ENCODE measurements around the gene LCN10. TPM values are rescaled to one million over a fixed set of nuclear protein-coding genes. Genes with fewer than 3 reads are reported as not detected.

LCN10 gene
- total and polyA plus RNA-seq, 2 of the 13 experiments (the other 11 are each of a cell fraction or from before 2014, with no cell fraction given), result 0.53 to 0.61 TPM

GRCh38 chr9:136693490-136694162 lies 49.1 kb downstream of the LCN10 start (continued):
- no peak for TF ChIP-seq ZNF326 (CRISPR knock-in tag; IDR thresholded peaks at IDR 0.05; ENCODE audit: borderline replicate concordance)
- TF ChIP-seq RFX3 (CRISPR knock-in tag; IDR thresholded peaks at IDR 0.05), result no peak
- no peak for TF ChIP-seq MIER2 (CRISPR knock-in tag; IDR thresholded peaks at IDR 0.05)
- TF ChIP-seq FOXP1 (IDR thresholded peaks at IDR 0.05), result no peak
- TF ChIP-seq FOXP1 (CRISPR knock-in tag; IDR thresholded peaks at IDR 0.05), result peak; percentile 65; the same call in 1 of the 2 replicates
- no peak; the same call in none of the 2 replicates for TF ChIP-seq ZNF574 (CRISPR knock-in tag; IDR thresholded peaks at IDR 0.05)
- TF ChIP-seq NCOA2 (CRISPR knock-in tag; IDR thresholded peaks at IDR 0.05), result no peak
- TF ChIP-seq ZNF660 (CRISPR knock-in tag; IDR thresholded peaks at IDR 0.05; ENCODE audit: borderline replicate concordance, low read depth), result no peak
- TF ChIP-seq NR2F6 (IDR thresholded peaks at IDR 0.05), result peak; percentile 99
- peak; percentile 100 for TF ChIP-seq NR2F6 (CRISPR knock-in tag; IDR thresholded peaks at IDR 0.05)
- TF ChIP-seq KAT8 (CRISPR knock-in tag; IDR thresholded peaks at IDR 0.05), result no peak
- no peak for TF ChIP-seq ZC3H13 (CRISPR knock-in tag; IDR thresholded peaks at IDR 0.05)
- no peak for TF ChIP-seq SMAD9 (CRISPR knock-in tag; IDR thresholded peaks at IDR 0.05)
- TF ChIP-seq, protein P1, sequence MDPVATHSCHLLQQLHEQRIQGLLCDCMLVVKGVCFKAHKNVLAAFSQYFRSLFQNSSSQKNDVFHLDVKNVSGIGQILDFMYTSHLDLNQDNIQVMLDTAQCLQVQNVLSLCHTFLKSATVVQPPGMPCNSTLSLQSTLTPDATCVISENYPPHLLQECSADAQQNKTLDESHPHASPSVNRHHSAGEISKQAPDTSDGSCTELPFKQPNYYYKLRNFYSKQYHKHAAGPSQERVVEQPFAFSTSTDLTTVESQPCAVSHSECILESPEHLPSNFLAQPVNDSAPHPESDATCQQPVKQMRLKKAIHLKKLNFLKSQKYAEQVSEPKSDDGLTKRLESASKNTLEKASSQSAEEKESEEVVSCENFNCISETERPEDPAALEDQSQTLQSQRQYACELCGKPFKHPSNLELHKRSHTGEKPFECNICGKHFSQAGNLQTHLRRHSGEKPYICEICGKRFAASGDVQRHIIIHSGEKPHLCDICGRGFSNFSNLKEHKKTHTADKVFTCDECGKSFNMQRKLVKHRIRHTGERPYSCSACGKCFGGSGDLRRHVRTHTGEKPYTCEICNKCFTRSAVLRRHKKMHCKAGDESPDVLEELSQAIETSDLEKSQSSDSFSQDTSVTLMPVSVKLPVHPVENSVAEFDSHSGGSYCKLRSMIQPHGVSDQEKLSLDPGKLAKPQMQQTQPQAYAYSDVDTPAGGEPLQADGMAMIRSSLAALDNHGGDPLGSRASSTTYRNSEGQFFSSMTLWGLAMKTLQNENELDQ (CRISPR knock-in tag; IDR thresholded peaks at IDR 0.05; ENCODE audit: borderline replicate concordance), result no peak
- TF ChIP-seq FLYWCH1 (CRISPR knock-in tag; IDR thresholded peaks at IDR 0.05), result no peak
- TF ChIP-seq ZNF891 (CRISPR knock-in tag; IDR thresholded peaks at IDR 0.05), result no peak
- TF ChIP-seq RFXAP (CRISPR knock-in tag; IDR thresholded peaks at IDR 0.05; ENCODE audit: borderline replicate concordance), result no peak
- TF ChIP-seq ZNF709 (CRISPR knock-in tag; IDR thresholded peaks at IDR 0.05), result no peak
- TF ChIP-seq, protein P2, sequence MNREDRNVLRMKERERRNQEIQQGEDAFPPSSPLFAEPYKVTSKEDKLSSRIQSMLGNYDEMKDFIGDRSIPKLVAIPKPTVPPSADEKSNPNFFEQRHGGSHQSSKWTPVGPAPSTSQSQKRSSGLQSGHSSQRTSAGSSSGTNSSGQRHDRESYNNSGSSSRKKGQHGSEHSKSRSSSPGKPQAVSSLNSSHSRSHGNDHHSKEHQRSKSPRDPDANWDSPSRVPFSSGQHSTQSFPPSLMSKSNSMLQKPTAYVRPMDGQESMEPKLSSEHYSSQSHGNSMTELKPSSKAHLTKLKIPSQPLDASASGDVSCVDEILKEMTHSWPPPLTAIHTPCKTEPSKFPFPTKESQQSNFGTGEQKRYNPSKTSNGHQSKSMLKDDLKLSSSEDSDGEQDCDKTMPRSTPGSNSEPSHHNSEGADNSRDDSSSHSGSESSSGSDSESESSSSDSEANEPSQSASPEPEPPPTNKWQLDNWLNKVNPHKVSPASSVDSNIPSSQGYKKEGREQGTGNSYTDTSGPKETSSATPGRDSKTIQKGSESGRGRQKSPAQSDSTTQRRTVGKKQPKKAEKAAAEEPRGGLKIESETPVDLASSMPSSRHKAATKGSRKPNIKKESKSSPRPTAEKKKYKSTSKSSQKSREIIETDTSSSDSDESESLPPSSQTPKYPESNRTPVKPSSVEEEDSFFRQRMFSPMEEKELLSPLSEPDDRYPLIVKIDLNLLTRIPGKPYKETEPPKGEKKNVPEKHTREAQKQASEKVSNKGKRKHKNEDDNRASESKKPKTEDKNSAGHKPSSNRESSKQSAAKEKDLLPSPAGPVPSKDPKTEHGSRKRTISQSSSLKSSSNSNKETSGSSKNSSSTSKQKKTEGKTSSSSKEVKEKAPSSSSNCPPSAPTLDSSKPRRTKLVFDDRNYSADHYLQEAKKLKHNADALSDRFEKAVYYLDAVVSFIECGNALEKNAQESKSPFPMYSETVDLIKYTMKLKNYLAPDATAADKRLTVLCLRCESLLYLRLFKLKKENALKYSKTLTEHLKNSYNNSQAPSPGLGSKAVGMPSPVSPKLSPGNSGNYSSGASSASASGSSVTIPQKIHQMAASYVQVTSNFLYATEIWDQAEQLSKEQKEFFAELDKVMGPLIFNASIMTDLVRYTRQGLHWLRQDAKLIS (CRISPR knock-in tag; IDR thresholded peaks at IDR 0.05), result no peak
- TF ChIP-seq TBL1XR1 (IDR thresholded peaks at IDR 0.05; ENCODE audit: borderline replicate concordance, low read length, partially characterized antibody), result no peak
